ENCODE data around the gene DHRS3. TPM values are rescaled to one million over a fixed set of nuclear protein-coding genes. Genes with fewer than 3 reads are reported as not detected.

DHRS3 gene
- total RNA-seq, 1 donor from 2014 or later = 60.5 TPM

DNA sequence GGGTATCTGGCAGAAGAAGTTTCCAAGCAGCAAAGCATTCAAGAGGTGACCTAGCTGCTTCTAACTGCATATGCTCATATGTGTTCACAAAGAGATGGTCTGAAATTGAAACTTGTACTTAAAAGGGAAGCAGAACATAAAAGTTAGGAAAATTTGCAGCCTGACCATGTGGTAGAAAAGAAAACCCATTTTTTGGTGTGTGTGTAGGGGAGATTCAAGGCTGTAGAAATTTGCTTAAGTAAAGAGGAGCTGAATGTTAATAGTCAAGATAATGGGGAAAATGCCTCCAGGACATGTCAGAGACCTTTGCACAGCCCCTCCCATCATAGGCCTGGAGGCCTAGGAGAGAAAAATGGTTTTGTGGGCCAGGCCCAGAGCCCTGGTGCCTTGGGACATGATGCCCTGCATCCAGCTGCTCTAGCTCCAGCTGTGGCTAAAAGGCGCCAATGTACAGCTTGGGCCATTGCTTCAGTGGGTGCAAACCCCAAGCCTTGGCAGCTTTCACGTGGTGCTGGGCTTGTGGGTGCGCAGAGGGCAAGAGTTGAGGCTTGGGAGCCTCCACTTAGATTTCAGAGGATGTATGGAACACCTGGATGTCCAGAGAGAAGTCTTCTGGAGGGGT lies 54.9 kb downstream of the DHRS3 start:
- H3K4me3 ChIP-seq (ENCODE audit: low read depth, low read length) = no peak overlapping the region
- TF ChIP-seq, protein P1, sequence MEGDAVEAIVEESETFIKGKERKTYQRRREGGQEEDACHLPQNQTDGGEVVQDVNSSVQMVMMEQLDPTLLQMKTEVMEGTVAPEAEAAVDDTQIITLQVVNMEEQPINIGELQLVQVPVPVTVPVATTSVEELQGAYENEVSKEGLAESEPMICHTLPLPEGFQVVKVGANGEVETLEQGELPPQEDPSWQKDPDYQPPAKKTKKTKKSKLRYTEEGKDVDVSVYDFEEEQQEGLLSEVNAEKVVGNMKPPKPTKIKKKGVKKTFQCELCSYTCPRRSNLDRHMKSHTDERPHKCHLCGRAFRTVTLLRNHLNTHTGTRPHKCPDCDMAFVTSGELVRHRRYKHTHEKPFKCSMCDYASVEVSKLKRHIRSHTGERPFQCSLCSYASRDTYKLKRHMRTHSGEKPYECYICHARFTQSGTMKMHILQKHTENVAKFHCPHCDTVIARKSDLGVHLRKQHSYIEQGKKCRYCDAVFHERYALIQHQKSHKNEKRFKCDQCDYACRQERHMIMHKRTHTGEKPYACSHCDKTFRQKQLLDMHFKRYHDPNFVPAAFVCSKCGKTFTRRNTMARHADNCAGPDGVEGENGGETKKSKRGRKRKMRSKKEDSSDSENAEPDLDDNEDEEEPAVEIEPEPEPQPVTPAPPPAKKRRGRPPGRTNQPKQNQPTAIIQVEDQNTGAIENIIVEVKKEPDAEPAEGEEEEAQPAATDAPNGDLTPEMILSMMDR (conservative IDR thresholded peaks at IDR 0.05; ENCODE audit: low read depth, low read length) = no peak
- no peak for DNase-seq (ENCODE audit: low read depth)

DNA sequence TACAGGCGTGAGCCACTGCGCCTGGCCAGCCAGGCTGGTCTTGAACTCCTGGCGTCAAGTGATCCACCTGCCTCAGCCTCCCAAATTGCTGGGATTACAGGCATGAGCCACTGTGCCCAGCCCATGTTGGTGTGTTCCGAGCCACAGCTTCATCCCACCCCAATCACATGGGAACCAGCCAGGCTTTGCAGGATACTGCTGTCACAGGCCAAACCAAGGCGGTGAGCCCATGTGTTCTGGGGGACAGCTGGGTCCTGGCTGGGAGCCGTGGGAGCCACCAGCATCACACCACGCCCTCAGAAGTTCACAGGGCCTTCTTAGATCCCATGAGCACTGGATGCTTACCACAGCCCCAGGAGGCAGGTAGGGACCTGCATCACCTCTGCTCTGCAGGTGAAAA lies 56.9 kb downstream of the DHRS3 start:
- TF ChIP-seq, protein P1 (conservative IDR thresholded peaks at IDR 0.05; ENCODE audit: low read depth, low read length) = no peak
- no peak overlapping the region for H3K4me3 ChIP-seq (ENCODE audit: low read depth, low read length)
- DNase-seq (ENCODE audit: low read depth) = no peak

DNA sequence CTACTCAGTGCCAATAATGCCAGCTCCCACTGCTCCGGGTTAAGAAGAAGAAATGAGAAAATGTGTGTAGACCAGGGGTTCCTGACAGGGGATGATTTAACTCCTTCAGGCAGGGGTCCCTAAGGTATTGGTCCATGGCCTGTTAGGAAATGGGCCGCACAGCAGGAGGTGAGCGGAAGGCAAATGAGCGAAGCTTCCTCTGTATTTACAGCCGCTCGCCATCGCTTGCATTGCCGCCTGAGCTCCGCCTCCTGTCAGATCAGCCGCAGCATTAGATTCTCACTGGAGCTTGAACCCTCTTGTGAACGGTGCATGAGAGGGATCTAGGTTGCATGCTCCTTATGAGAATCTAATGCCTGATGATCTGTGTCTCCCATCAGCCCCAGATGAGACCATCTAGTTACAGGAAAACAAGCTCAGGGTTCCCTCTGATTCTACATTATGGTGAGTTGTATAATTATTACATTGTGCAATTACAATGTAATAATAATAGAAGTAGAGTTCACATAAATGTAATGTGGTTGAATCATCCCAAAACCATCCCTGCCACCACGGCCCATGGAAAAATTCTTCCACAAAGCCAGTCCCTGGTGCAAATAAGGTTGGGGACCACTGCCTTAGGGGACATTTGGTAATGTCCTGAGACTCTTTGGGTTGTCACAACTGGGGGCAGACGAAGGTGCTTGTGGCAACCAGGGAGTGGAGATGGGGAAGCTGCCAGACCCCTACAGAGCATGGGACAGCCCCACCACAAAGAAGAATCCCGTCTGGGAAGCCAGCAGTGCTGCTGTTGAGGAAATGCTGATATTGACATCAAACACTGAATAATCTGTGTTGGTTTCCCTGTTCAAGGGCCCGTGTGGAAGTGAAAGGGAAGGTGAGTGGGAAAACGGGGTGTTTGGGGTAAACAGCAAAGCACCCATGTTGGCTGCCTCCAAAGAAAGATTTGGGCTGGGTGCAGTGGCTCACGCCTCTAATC lies 60.8 kb downstream of the DHRS3 start:
- TF ChIP-seq, protein P1 (conservative IDR thresholded peaks at IDR 0.05; ENCODE audit: low read depth, low read length) = no peak
- no peak overlapping the region for H3K4me3 ChIP-seq (ENCODE audit: low read depth, low read length)
- no peak for DNase-seq (ENCODE audit: low read depth)

DNA sequence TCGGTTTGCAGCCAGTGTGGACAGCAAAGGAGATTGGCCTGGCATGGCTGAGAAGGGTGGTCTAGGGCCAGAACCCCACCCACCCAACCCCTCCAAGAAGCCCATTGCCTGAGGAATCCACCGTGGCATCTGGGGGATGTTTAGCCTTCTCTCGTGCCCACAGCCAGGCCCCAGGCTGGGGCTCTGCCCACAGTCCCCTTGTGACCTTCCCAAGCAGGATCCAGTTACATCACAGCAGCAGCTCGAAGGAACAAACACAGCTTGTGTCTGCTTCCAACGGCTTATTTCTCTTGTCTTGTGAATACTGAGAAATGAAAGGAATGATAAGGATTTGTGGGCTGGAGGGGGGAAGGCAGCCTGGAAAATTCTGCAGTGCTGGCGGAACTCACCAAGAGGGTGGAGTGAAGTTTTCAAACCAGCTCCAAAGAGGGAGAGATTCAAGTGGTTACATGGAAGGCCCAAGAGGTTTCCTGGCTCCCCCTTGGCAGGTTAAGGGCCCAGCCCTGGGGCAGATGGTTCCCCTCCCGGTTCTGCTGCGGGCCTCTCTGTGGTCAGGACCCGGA lies 61.6 kb downstream of the DHRS3 start:
- no peak overlapping the region for H3K4me3 ChIP-seq (ENCODE audit: low read depth, low read length)
- no peak for DNase-seq (ENCODE audit: low read depth)
- TF ChIP-seq, protein P1 (conservative IDR thresholded peaks at IDR 0.05; ENCODE audit: low read depth, low read length) = no peak

DNA sequence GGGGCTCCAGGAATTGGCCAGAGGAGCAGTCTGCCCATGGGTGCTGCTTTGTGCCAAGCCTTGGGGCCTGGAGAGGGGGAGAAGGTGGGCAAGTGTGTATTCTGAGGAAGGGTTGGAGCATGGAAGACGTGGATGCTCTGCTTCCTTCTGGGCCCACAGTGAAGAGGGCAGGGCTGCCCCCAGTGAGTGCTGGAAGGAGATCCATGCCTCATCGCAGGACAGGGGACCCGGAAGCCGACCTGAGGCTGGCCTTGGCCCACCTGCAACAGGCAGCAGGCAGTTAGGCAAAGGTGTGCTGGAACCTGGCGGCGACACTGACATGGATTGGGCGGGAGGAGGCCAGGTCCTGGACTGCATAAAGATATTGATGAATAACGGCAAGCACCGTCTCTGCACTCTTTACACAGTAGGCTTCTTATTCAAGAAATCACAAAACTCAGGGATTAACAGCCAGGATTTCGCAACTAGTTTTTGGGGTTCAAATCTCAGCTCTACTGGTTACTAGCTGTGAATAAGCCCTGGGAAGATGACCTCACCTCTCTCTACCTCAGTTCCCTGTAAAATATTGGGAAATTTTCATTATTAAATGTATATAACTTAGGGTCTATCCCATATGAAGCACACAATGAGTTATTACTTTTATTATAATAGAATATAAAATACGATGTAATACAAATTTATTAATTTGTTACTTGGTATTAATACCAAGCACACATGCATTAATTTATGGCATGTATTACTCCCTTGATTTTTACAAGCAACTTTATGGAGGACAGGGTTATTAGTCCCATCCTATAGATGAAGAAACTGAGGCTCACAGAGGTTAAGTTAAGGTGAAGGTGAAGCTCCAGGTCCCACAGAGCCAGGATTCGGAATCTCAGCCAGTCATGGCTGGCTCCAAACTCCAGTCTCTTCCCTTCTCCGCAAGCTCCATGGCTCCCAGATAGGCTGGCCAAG lies 62.3 kb downstream of the DHRS3 start:
- TF ChIP-seq, protein P1 (conservative IDR thresholded peaks at IDR 0.05; ENCODE audit: low read depth, low read length) = no peak
- DNase-seq (ENCODE audit: low read depth) = no peak

More for the DNA sequence above, 62.3 kb downstream of the DHRS3 start:
- H3K4me3 ChIP-seq (ENCODE audit: low read depth, low read length) = no peak overlapping the region

Measured in epithelial cell of proximal tubule (primary cell).